ENCODE measurements around the gene ZXDC. TPM values are rescaled to one million over a fixed set of nuclear protein-coding genes. Genes with fewer than 3 reads are reported as not detected.

The ZXDC gene
- polyA plus RNA-seq, 6 donors from 2014 or later = 11.9 to 26.9 (median 16.2) TPM

DNA sequence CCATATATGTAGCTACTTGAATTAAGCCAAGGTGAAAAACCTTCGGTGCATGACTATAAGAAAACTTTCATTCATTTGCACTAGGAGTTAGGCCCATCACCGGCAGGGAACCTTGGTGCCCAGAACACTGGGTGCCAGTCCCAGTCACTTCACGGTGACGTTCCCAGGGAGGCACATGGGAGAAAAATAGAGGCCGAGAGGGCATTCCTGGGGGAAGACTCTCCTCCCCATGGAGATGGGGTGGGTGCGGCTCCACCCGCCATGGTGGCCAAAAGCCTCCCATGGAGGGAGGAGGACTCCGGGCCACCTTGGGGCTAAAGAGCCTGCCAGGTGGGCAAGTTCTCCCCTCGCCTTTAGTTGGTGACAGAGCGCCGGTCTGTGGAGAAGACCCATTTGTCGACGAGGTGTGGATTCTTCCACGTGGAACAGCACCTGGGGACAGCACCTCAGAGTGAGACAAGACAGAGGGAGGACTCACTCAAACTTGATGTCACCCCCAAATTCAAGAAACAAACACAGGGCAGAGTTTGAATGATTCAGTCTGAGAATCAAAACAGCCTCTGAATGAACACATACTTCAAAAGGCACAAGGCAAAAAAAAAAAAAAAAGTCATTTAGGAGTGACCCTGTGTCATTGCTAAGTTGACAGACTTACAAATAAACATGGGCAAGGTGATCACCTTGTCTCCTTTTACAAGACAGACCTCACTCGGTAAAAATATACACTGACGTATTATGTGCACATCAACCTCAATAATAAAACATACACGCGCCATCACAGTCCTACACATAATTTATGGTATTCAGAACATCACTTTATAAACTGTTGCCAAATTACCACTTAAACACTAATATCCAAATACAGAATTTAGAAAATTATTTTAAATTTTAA, 38.6 kb downstream of the ZXDC start:
- Mint-ChIP-seq H3K4me3 (peak overlapping the region in 1 of 8 donors; percentile 25), H3K9me3 (no peaks in the 10 kb centered on the region), H3K27me3 (no peaks in the 10 kb centered on the region), H3K27ac (peak overlapping the region in 1 of 6 donors; percentile 78), H3K4me1 (peaks cover 0 to 13% (median 4%) of the 10 kb centered on the region in 3 donors), H3K36me3 (peaks cover 22 to 49% of the 10 kb centered on the region in 2 donors)
- DNase-seq = no peak
- ATAC-seq (ENCODE audit: low read depth in 2 of 2) = no peak

- no peaks in the 10 kb centered on the region for H3K9me3 Mint-ChIP-seq
- H3K4me3 Mint-ChIP-seq = no peak overlapping the region
- no peaks in the 10 kb centered on the region for H3K27me3 Mint-ChIP-seq
- DNase-seq = no peak
- H3K36me3 Mint-ChIP-seq = peaks cover 27 to 43% of the 10 kb centered on the region in 2 donors
- peak overlapping the region in 1 of 6 donors; percentile 72 for H3K27ac Mint-ChIP-seq
- H3K4me1 Mint-ChIP-seq = peaks cover 0 to 13% (median 4%) of the 10 kb centered on the region in 3 donors
- no peak for ATAC-seq (ENCODE audit: low read depth in 2 of 2)
Observed at GRCh38 chr3:126435456-126436315, 40.0 kb downstream of the ZXDC start.

DNA sequence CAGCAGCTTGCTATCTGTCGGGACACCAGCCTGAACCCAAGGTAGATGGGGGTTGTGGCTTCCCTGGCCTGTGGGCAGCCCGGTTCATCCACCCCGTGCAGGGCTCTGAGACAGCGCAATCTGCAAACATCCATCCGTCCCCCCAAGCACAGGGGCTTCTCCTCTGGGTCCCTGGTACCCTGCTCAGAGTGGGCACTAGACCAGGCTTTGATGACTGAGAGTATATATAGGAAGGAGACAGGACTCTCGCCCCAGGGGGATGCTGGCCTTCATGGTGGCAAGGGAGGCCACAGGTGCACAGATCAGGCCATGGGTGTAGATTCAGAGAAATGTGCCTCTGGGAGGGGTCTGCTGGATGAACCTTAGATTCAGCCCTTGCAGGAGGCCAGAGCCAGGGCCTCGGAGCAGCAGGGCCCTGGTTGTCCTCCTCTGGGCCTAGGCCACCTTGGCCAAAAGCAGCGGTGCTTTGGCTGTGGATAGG, 40.7 kb downstream of the ZXDC start:
- H3K27me3 Mint-ChIP-seq = no peaks in the 10 kb centered on the region
- peaks cover 0 to 13% (median 4%) of the 10 kb centered on the region in 3 donors for H3K4me1 Mint-ChIP-seq
- ATAC-seq (ENCODE audit: low read depth in 2 of 2) (no peak), DNase-seq (no peak)
- H3K9me3 Mint-ChIP-seq = no peaks in the 10 kb centered on the region
- no peak overlapping the region for H3K4me3 Mint-ChIP-seq
- no peak overlapping the region for H3K27ac Mint-ChIP-seq
- H3K36me3 Mint-ChIP-seq = peaks cover 27 to 35% of the 10 kb centered on the region in 2 donors

- H3K36me3 Mint-ChIP-seq = peaks cover 26 to 34% of the 10 kb centered on the region in 2 donors
- H3K27ac Mint-ChIP-seq = no peak overlapping the region
- no peaks in the 10 kb centered on the region for H3K9me3 Mint-ChIP-seq
- H3K4me1 Mint-ChIP-seq = peaks cover 0 to 13% (median 4%) of the 10 kb centered on the region in 3 donors
- H3K27me3 Mint-ChIP-seq = no peaks in the 10 kb centered on the region
- no peak overlapping the region for H3K4me3 Mint-ChIP-seq
- no peak for DNase-seq
- no peak for ATAC-seq (ENCODE audit: low read depth in 2 of 2)
Observed at GRCh38 chr3:126434264-126434590, 41.5 kb downstream of the ZXDC start.

DNA sequence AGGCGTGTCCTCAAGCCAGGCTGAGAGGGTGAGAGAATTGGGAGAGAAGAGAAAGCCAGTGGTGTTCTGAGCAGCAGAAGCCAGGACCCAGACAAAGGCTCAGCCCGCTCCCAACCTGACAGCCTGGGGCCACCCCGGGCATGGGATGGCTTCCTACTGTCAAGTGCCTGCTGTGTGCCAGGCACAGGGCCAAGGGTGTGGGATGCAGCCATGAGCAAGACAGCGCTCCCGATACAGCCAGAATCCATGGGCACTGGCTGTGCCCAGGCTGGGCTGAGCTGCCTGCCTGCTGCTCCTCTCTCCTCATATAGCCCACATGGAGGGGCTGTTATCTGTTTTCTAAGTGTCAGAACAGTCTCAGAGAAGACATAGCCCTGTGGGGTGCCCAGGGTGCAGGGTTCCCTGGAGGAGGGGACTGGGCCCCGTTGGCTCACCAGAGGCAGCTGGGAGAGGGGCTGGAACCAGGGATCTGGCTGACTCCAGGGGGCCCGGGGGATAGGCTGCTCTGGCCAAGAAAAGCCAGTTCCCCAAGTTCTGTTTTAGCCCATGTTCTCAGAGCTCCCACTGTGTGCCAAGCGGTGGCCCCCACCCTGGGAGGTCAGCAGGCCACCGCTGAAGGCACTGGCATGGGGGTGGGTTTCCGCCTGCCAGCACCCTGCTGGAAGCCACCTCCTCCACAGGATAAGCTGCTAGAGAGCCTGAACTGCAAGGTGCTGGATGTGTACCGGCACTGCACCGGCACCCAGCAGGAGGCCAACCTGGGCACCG, 42.0 kb downstream of the ZXDC start:
- H3K4me3 Mint-ChIP-seq = no peak overlapping the region
- no peaks in the 10 kb centered on the region for H3K9me3 Mint-ChIP-seq
- no peak for DNase-seq
- no peak overlapping the region for H3K27ac Mint-ChIP-seq
- H3K27me3 Mint-ChIP-seq = no peaks in the 10 kb centered on the region
- H3K4me1 Mint-ChIP-seq = peaks cover 0 to 13% (median 4%) of the 10 kb centered on the region in 3 donors
- no peak for ATAC-seq (ENCODE audit: low read depth in 2 of 2)
- H3K36me3 Mint-ChIP-seq = peaks cover 21 to 34% of the 10 kb centered on the region in 2 donors

DNA sequence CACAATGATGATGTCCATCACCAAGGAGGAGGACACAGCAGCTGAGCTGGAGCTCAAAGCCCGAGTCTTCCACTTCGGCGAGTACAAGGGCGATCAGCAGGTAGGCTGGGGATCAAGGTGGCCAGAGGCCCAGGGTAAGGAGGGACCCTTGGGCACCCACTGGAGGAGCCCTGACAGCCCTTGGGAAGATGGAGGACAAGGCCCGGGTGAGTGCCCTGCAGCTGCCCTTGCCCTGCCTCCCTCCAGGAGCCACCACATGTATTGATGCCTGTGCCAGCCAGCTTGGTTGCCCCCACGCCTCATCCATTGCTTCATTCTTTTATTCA, 42.6 kb downstream of the ZXDC start:
- H3K4me1 Mint-ChIP-seq = peaks cover 0 to 13% (median 4%) of the 10 kb centered on the region in 3 donors
- no peak for ATAC-seq (ENCODE audit: low read depth in 2 of 2)
- peaks cover 19 to 34% of the 10 kb centered on the region in 2 donors for H3K36me3 Mint-ChIP-seq
- H3K27ac Mint-ChIP-seq = no peak overlapping the region
- H3K4me3 Mint-ChIP-seq = no peak overlapping the region
- DNase-seq = no peak
- no peaks in the 10 kb centered on the region for H3K9me3 Mint-ChIP-seq
- H3K27me3 Mint-ChIP-seq = no peaks in the 10 kb centered on the region

DNA sequence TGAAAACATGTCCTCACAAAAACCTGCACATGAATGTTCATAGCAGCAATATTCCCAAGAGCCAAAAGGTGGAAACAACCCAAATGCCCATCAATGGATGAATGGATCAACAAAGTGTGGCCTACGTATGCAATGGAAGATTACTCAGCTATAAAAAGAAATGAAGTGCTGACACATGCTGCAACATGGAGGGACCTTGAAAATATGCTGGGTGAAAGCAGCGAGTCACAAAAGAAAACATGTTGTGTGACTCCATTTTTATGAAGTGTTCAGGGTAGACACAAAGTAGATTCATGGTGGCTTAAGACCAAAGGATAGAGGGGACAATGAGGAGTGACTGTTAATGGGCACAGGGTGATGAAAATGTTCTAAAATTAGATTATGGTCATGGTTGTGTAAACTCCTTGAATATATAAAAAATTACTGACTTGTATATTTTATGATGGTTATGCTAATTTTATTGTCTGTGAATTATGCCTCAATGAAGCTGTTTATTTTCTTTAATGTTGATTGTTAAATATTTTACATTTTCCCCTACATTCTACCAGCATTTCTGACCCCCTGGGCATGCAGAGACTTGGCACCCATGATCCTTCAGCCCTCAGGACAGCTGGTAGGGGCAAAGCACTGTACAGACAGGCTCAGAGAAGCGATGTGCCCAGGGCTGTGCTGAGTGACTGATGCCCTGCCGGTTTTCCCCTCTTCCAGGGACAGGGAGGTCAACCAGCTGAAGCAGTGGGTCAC, 43.2 kb downstream of the ZXDC start:
- H3K27ac Mint-ChIP-seq = peak overlapping the region in 1 of 6 donors; percentile 47

GRCh38 chr3:126431103-126431534, 44.6 kb downstream of the ZXDC start:
- ATAC-seq (ENCODE audit: low read depth in 2 of 2) = no peak
- Mint-ChIP-seq H3K36me3 (peaks cover 9 to 21% of the 10 kb centered on the region in 2 donors), H3K27me3 (no peaks in the 10 kb centered on the region), H3K4me1 (peaks cover 0 to 13% (median 4%) of the 10 kb centered on the region in 3 donors), H3K9me3 (peaks cover 1 to 15% (median 5%) of the 10 kb centered on the region in 7 donors), H3K27ac (no peak overlapping the region), H3K4me3 (no peak overlapping the region)
- DNase-seq = no peak

More for the DNA sequence above, 43.2 kb downstream of the ZXDC start:
- DNase-seq (no peak), ATAC-seq (ENCODE audit: low read depth in 2 of 2) (no peak)
- Mint-ChIP-seq H3K9me3 (peaks cover 0 to 3% (median 0%) of the 10 kb centered on the region in 7 donors), H3K27me3 (no peaks in the 10 kb centered on the region), H3K4me1 (peaks cover 0 to 13% (median 4%) of the 10 kb centered on the region in 3 donors), H3K36me3 (peaks cover 13 to 30% of the 10 kb centered on the region in 2 donors), H3K4me3 (no peak overlapping the region)

DNA sequence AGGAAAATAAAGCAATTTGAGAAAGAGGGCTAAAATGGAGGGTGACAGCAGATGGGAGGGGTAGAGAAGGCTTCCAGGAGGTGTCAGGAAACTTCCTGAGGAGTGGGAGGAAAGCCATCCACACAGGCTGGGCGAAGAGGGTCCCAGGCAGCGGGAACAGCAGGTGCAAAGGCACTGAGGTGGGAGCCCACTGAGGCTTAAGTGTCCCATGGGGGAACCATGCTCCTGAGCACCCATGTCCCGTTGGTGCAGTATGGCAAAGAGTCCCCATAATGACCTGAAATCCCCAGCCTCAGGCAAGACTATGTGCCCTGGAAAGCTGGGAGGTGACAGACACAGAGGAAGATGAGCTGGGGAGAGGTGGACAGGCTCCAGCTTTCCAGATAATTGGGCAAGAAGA, 50.9 kb downstream of the ZXDC start:
- DNase-seq = no peak
- Mint-ChIP-seq H3K4me3 (no peak overlapping the region), H3K27ac (no peak overlapping the region), H3K9me3 (peaks cover 9 to 24% (median 12%) of the 10 kb centered on the region in 7 donors), H3K4me1 (peaks cover 0 to 6% (median 0%) of the 10 kb centered on the region in 3 donors), H3K27me3 (no peaks in the 10 kb centered on the region), H3K36me3 (peaks cover 4 to 16% of the 10 kb centered on the region in 2 donors)
- no peak for ATAC-seq (ENCODE audit: low read depth in 2 of 2)

GRCh38 chr3:126424039-126424717, 51.5 kb downstream of the ZXDC start:
- Mint-ChIP-seq H3K36me3 (peaks cover 4 to 16% of the 10 kb centered on the region in 2 donors), H3K27ac (no peak overlapping the region), H3K9me3 (peaks cover 9 to 24% (median 12%) of the 10 kb centered on the region in 7 donors), H3K4me3 (no peak overlapping the region), H3K27me3 (no peaks in the 10 kb centered on the region), H3K4me1 (peaks cover 0 to 6% (median 0%) of the 10 kb centered on the region in 3 donors)
- no peak for ATAC-seq (ENCODE audit: low read depth in 2 of 2)
- no peak for DNase-seq

- no peak overlapping the region for H3K27ac Mint-ChIP-seq
- peaks cover 9 to 24% (median 12%) of the 10 kb centered on the region in 7 donors for H3K9me3 Mint-ChIP-seq
- no peaks in the 10 kb centered on the region for H3K27me3 Mint-ChIP-seq
Observed at GRCh38 chr3:126423191-126424038, 52.3 kb downstream of the ZXDC start.

More at GRCh38 chr3:126423191-126424038, 52.3 kb downstream of the ZXDC start:
- Mint-ChIP-seq H3K4me3 (no peak overlapping the region), H3K36me3 (peaks cover 4 to 16% of the 10 kb centered on the region in 2 donors), H3K4me1 (peaks cover 0 to 6% (median 0%) of the 10 kb centered on the region in 3 donors)
- DNase-seq (no peak), ATAC-seq (ENCODE audit: low read depth in 2 of 2) (no peak)
